Esophagus squamous epithelium (tissue), 4 donors: ENCODE data around the gene NDUFS2.

ENCODE experiments used
- POLR2A ChIP-seq, 4 donors: fragments of 450-650 bp; IDR thresholded peaks; one replicate each; pipeline ENCODE4 v1.6.1; 2017; ENCODE audit warnings: antibody characterized with exemption in 4 of 4, mild to moderate bottlenecking in 4 of 4, moderate library complexity in 3 of 4
- TF ChIP-seq, protein P1 (sequence below), 6 experiments: fragments of 450-650 bp in 4 of 6; fragments of 200-600 bp in 2 of 6; sonication (generic) in 2 of 6; IDR thresholded peaks; one replicate each; pipeline ENCODE4 v1.5.1; 2016 to 2019; ENCODE audit warnings: antibody characterized with exemption in 6 of 6, mild to moderate bottlenecking in 4 of 6, moderate library complexity in 4 of 6

DNA sequence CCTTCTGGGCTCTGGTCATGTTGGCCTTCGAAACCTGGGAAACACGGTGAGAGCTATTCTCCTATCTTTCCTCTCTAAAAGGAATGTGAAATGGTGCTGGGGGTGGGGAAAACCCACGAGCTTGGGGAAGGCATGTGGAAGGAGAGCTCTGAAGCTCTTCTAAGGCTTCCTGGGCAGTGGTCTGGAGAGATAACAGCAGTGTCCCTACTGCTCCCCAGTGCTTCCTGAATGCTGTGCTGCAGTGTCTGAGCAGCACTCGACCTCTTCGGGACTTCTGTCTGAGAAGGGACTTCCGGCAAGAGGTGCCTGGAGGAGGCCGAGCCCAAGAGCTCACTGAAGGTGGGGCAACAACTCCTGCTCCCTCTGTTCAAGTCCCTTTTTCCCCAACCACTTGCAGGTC lies 40.1 kb upstream of the NDUFS2 start:
- TF ChIP-seq, protein P1, sequence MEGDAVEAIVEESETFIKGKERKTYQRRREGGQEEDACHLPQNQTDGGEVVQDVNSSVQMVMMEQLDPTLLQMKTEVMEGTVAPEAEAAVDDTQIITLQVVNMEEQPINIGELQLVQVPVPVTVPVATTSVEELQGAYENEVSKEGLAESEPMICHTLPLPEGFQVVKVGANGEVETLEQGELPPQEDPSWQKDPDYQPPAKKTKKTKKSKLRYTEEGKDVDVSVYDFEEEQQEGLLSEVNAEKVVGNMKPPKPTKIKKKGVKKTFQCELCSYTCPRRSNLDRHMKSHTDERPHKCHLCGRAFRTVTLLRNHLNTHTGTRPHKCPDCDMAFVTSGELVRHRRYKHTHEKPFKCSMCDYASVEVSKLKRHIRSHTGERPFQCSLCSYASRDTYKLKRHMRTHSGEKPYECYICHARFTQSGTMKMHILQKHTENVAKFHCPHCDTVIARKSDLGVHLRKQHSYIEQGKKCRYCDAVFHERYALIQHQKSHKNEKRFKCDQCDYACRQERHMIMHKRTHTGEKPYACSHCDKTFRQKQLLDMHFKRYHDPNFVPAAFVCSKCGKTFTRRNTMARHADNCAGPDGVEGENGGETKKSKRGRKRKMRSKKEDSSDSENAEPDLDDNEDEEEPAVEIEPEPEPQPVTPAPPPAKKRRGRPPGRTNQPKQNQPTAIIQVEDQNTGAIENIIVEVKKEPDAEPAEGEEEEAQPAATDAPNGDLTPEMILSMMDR (IDR thresholded peaks at IDR 0.05): no peak
- no peak for TF ChIP-seq POLR2A (IDR thresholded peaks at IDR 0.05)
